GOT3 (cell line): ENCODE measurements around the gene CPLX3.

Experiments
- DNase-seq: peaks from one replicate; lab custom pipeline; 2025; ENCODE audit warnings: mixed read lengths; lab: John Stamatoyannopoulos, UW

The CPLX3 gene

GRCh38 chr15:74845208-74845568, 18.8 kb downstream of the CPLX3 start:
- DNase-seq: no peak

GRCh38 chr15:74845581-74845980, 19.2 kb downstream of the CPLX3 start:
- no peak for DNase-seq

DNA sequence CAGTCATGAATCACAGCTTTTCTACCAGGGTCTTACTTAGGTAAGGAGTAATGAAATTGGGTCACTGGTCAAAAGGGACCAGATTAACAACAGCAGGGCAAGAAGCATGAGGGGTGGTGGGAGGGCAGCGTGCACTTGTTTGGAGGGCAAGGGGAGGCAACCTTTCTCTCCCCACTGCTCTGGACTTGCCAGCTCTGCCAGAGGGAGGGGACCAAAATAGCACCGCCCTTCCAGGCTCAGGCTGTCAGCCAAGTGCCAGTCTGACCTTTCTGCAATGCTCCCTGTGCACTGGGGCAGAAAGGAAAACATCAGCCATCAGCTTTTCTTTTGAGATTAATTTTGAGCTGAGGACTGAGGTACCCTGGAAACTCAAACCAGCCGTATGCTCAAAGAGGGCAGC, 21.0 kb downstream of the CPLX3 start:
- no peak for DNase-seq

DNA sequence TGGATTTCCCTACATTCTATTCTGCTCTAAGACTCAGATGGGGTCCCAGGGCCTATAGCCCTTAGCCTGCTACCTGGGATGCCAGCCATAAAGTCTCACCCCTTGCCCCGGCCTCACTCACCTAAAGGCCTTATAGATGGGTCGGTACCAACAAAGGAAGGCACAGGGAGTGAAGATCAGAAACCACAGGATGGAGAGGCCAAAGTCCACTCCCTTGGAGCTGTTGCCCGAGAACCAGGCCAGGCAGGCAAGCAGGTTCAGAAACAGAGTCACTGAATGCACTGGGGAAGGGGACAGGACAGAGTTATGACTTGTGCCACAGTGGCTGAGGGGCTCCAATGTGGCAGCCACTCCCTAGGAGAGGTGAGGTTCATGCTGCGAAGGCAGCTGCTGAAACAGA, 24.0 kb downstream of the CPLX3 start:
- no peak for DNase-seq

DNA sequence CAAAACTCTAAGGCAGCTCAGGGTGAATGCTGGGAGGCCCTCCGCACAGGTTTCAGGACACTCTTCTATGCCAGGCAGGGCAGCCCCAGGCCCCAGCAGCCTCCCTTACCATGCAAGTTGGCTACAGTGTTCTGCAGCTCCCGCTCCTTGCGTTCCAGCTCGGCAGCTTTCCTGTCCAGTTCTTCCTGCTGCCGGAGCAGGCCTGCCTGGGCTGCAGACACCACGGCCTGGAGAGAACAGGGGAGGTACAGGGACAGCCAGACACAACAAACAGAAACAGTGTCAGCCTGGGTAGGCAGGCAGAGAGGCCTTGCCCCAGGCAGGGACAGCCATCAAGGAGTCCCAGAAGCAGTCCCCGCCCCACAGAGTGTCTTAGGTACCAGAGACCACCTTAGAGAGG, 25.5 kb downstream of the CPLX3 start:
- no peak for DNase-seq

DNA sequence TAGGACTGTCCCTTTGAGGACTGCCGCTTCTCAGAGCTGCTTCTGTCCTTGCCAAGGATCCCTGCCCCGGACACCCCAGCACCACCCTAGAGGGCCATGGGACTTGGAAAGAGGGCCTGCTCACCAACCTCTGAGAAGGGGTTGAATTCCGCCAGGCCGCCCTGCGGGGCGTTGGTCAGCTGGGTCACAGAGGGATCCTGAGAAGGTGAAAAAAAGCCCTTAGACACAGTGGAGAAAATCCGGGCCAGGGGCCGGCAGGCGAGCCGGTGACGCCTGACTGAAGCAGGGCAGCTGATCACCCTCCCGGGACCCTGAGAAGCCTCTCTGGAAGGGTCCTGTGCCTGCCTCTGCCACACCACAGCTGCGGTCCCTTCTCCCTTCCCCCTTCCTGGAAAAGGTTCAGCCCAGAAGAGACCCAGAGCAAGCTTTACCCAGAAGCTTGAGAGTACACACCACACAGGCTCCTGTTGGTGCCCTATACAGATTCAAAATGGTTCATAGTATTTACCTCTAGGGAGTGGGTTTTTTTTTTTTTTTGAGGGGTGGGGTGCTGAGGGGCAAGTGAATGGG, 28.1 kb downstream of the CPLX3 start:
- no peak for DNase-seq

DNA sequence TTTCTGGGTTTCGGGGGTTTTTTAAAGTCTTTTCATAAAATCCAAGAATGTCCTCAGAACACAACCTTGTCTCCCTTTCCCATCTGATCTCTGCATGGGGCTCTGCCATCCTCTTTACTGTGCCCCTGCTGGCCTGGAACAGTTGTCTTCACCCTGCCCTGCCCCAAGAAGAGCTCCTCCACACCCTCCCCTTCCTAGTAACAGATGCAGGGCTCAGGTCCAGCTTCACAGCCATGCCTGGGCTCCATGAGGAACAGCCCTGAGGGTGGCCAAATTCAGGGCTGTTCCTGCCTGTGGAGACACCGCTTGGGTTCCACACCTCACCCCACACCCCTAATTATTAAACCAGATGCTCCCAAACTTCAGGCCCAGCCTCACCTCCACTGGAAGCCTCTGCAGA, 29.4 kb downstream of the CPLX3 start:
- DNase-seq: no peak

- no peak for DNase-seq
These were observed 30.1 kb downstream of the CPLX3 start for GRCh38 chr15:74856537-74856936.

DNA sequence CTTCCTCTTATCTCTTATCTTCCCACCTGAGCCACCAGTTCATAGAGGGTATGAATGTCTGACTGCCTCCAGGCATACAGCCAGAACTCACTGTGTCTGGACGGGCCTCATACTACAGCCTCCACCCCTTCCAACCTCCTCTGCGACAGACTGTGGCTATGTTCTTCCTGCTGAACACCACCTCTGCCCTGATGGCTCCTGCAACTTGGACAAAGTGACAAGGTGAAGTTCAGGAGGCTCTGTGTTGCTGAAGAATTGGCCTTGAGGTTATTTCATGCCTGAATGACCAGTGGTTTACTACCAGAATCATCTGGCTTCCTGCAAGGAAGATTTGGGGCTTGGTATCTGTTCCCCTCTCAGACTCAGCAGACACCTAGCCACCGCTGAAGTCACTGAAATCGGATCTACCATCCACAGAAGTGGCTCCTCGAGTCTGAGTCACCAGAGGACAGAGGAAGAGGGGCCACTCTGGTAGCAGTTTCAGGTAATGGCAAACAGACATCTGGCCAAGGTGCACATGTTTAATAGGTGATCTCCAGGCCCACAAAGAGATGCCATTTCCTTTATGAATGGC, 30.7 kb downstream of the CPLX3 start:
- DNase-seq: no peak

DNA sequence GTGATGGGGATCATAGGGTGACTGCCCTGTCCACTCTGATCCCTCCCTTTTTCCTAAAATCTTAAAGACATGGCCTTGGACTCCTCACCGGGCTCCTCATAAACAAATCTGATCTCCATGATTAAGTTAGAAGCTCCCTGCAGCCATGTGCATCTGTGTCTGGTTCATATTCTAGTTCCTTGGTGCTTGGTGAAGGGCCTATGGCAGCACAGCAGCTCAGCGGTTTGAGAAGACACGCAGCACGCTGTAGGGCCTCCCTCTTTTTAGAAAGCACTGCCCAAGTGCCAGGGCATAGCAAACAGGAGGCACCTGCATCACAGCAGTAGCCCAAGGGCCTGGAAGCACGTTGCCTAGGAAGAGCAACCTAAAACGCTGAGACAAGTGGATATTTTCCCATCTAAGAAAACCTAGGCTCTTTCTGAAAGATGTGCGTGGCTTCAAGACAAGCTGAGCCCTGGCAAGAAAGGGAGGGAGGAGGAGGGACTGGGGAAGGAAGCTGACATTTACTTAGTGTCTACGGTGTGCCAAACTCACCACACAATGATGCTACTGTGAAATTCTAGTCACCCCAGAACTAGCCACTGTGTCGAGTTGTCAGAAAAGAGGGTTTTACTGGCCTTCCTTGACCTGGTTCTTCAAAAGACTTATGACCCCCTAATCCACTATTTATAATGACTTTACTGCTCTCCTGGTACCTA, 31.4 kb downstream of the CPLX3 start:
- DNase-seq: no peak

DNA sequence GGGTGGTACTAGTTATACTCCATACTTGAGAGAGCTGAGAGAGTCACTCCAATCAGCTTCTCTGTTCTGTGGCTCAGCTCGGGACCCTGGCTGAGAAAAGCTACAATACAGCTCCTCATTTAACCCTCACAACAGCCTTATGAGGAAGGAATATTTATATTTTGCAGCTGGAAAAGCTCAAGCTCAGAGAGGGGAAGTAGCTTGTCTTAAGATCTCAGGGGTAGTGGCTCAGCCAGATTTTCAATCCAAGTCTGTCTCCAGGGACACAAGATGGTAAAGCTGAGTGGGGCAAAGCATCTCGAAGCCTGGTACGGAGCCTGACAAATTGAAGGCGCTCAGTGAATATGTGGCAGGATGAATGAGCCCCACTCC, 31.9 kb downstream of the CPLX3 start:
- DNase-seq: no peak

DNA sequence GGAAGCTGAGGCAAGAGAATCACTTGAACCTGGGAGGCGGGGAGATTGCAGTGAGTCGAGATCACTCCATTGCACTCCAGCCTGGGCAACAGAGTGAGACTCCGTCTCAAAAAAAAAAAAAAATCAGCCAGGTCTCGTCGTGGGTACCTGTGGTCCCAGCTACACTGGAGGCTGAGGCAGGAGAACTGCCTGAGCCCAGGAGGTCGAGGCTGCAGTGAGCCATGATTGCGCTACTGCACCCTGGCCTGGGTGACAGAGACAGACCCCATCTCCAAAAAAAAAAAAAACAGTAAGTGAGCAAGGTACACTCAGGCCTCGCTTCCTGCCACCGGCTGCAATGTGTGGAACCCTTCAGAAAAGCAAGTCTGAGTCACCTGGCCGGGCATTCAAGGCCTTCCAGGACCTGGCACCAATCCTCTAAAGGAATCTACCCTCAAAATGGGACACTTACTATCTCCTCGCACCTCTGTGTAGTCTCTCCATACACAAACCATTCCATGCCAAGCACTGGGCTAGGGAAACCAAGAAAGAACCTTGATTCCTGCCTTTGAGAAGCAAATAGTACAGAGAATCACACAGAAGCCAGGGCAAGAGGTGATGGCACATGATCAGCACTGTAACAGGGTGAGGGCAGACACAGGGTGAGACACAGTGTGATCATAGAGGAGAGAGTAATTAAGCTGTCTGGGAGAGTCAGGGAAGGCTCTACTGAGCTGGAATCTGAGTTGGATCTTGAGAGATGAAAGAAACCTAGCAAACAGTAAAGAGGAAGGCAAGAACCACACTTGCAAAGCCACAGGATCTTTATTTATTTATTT, 37.0 kb downstream of the CPLX3 start:
- DNase-seq: no peak

GRCh38 chr15:74864296-74864695, 37.9 kb downstream of the CPLX3 start:
- no peak for DNase-seq

DNA sequence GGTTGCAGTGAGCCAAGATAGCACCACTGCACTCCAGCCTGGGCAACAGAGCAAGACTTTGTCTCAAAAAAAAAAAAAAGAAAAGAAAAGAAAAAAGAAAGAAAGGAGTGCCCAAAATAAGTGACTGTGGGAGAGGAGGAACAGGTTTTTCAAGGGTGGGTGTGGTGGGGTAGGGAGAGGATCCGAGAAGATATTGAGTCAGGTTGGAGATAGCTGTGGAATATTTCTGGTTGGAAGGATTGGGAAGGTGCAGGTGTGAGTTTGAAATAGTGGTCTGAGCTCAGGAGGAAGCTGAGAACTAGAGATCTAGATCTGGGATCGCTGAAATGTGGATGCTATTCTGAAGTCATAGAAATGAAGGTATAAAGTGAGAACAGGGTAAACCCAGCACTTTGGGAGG, 38.9 kb downstream of the CPLX3 start:
- DNase-seq: no peak

DNA sequence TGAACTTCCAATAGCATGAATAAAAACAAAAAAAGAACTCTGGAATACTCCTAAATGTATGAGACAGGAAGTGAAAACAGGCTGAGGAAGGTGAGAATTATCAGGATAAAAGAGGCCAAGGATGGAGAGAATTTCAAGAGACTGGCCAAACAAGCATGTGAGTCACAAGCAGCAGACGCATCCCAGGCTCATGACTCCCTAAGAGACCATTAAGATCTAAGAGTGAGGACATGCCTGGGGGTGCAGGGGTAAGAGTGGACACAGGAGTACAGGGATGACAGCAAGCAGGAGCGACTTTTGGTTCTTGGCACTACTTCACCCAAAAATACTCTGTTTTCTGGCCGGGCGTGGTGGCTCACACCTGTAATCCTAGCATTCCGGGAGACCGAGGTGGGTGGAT, 39.7 kb downstream of the CPLX3 start:
- no peak for DNase-seq

DNA sequence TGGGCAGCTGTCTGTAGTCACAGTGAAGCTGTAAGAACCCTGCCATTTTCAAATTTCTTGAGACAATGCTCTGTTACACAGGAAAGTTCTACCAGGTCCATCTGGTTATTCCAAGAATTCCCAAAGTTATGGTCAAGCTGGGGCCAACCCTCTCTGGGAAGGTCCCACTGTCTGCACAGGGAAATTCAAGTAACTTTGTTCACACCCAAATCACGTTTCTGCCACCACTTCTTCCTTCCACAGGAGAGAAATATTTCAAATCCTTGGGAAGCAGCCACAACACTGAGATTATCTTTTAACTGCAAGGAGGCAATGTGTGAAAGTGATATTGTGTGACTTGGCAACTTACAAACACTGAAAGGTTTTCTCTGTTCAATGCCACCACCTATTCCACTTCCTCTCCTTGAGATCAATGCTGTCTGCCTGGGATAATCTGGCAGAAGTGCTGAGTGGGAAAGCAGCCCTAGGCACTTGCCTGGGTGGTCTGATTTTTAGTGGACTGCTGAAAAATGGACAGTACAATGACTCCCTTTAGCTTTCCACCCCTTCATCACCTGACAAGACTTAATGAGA, 41.1 kb downstream of the CPLX3 start:
- no peak for DNase-seq

- DNase-seq: no peak
These were observed 41.6 kb downstream of the CPLX3 start for GRCh38 chr15:74868059-74868458.

GRCh38 chr15:74869372-74869725, 42.9 kb downstream of the CPLX3 start:
- DNase-seq: no peak

- no peak for DNase-seq
These were observed 43.4 kb downstream of the CPLX3 start for GRCh38 chr15:74869726-74870407.

DNA sequence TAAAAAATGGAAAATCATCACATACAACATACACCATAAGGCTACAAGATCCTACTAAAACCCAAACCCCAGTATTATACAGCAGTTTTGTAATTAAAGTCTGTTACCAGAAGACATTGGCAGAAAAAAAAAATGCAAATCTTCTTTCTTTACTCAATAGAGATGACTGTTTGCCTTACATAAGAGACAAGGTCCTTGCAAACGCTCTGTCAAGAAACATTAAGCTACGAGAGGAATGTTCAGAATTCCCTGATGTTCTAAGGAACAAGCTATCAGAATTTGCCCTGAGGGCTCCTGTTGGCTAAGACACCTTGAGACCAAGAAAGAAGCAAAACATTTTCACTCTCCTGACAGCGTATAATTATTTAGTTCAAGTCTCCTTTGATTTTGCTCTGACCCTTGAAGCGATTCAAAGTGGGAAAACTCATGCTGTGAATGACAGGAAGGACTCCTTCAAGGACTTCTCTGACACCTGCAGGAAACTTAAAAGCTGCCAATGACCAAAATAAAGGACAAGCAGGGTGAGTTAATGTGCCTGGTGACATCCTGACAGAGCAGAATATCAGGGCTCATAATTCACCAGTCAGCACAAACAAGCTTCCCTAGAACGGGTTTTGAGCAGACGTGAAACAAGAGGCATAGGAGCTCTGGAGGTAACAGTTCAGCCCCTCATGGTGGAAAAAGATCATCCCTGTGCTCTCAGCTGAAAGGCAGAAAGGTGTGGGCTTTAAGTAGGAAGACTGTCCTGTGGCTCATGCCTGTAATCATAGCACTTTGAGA, 44.2 kb downstream of the CPLX3 start:
- no peak for DNase-seq

GRCh38 chr15:74872702-74873035, 46.2 kb downstream of the CPLX3 start:
- no peak for DNase-seq
